HEK293T (cell line): ENCODE results near the gene GRHL1.

Source experiments
- CTCF ChIA-PET: fragments of 350-600 bp; formaldehyde crosslinking; extraction: SDS; loops from one replicate; lab custom pipeline; 2021; ENCODE audit warnings: antibody characterized with exemption, inconsistent platforms; lab: Yijun Ruan, JAX
- POLR2A ChIA-PET: fragments of 350-600 bp; formaldehyde crosslinking; extraction: SDS; loops from one replicate; lab custom pipeline; 2020; ENCODE audit warnings: antibody characterized with exemption, inconsistent platforms; lab: Yijun Ruan, JAX
- DNase-seq: peaks from one replicate; pipeline ENCODE4 v3.0.0; 2012; ENCODE audit warnings: mixed read lengths; ENCODE audit errors: extremely low spot score
- ARNT ChIP-seq: fragments of 450-650 bp; IDR thresholded peaks from 2 replicates; pipeline ENCODE4 v1.6.1; 2017; ENCODE audit warnings: mild to moderate bottlenecking
- BHLHE40 ChIP-seq: fragments of 450-650 bp; IDR thresholded peaks from 2 replicates; pipeline ENCODE4 v1.6.1; 2016; ENCODE audit warnings: mild to moderate bottlenecking, moderate library complexity, borderline replicate concordance
- CTBP1 ChIP-seq: fragments of 450-650 bp; IDR thresholded peaks from 2 replicates; pipeline ENCODE4 v1.6.1; 2016; ENCODE audit warnings: borderline replicate concordance
- ELF4 ChIP-seq: fragments of 450-650 bp; IDR thresholded peaks from 2 replicates; pipeline ENCODE4 v1.6.1; 2017; ENCODE audit warnings: antibody characterized with exemption
- FOXA1 ChIP-seq: fragments of 450-650 bp; IDR thresholded peaks from 2 replicates; pipeline ENCODE4 v1.6.1; 2016; ENCODE audit warnings: mild to moderate bottlenecking
- FOXK2 ChIP-seq: fragments of 450-650 bp; IDR thresholded peaks from 2 replicates; pipeline ENCODE4 v1.6.1; 2016; ENCODE audit warnings: mild to moderate bottlenecking
- FOXM1 ChIP-seq: fragments of 450-650 bp; IDR thresholded peaks from 2 replicates; pipeline ENCODE4 v1.6.1; 2017; ENCODE audit warnings: mild to moderate bottlenecking, borderline replicate concordance
- HDGF ChIP-seq: fragments of 450-650 bp; IDR thresholded peaks from 2 replicates; pipeline ENCODE4 v1.6.1; 2017; ENCODE audit warnings: antibody characterized with exemption, borderline replicate concordance
- L3MBTL2 ChIP-seq: fragments of 450-650 bp; conservative IDR thresholded peaks from 2 replicates; pipeline ENCODE4 v1.6.1; 2016; ENCODE audit warnings: mild to moderate bottlenecking
- LEF1 ChIP-seq: fragments of 450-650 bp; IDR thresholded peaks from 2 replicates; pipeline ENCODE4 v1.6.1; 2017; ENCODE audit warnings: mild to moderate bottlenecking, borderline replicate concordance
- NFRKB ChIP-seq: fragments of 450-650 bp; IDR thresholded peaks from 2 replicates; pipeline ENCODE4 v1.6.1; 2016; ENCODE audit warnings: mild to moderate bottlenecking, moderate library complexity
- SP1 ChIP-seq: fragments of 450-650 bp; IDR thresholded peaks from 2 replicates; pipeline ENCODE4 v1.6.1; 2017
- SUZ12 ChIP-seq: fragments of 450-650 bp; IDR thresholded peaks from 2 replicates; pipeline ENCODE4 v1.6.1; 2016; ENCODE audit warnings: mild to moderate bottlenecking
- TARDBP ChIP-seq: fragments of 450-650 bp; IDR thresholded peaks from 2 replicates; pipeline ENCODE4 v1.6.1; 2016
- ZNF384 ChIP-seq: fragments of 450-650 bp; IDR thresholded peaks from 2 replicates; pipeline ENCODE4 v1.6.1; 2016
- TF ChIP-seq, protein P1 (sequence below): fragments of 450-650 bp; IDR thresholded peaks from 2 replicates; pipeline ENCODE4 v1.6.1; 2016

Gene GRHL1

DNA sequence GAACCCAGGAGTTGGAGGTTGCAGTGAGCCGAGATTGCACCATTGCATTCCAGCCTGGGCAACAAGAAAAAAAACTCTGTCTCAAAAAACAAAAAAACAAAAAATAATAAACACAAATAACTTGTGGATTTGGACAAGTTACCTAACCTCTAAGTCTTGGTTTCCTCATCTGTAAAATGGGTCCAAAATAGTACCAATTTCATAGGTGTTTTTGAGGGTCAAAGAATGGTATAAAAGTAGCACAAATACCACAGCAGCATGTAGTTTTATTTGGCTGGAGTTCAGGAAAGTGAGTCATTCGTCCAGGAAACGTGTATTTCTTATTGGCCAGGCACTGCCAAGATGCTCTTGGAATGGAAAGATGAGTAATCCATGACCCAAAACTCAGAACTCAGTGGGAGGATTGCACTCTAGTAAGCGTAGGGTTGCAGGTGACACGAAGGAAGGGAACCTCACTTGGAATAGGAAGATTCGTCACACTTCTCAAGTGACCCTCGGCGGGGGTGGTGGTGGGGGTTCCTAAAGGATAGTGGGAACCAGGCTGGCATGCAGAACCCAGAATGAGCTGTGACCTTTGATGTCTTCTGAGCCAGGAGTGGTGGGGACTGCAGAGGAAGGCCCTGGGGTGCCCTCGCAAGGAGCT, 24.4 kb downstream of the GRHL1 start:
- no peak for DNase-seq
- ChIA-PET POLR2A (no interaction called here), CTCF (interaction anchor here (1.2 kb wide), 1 partner anchor 9 kb away, joined by 3 read pairs; no protein-coding TSS in a partner anchor)
- no peak for TF ChIP-seq CTBP1
- no peak for TF ChIP-seq SUZ12
- no peak for TF ChIP-seq LEF1
- no peak for TF ChIP-seq L3MBTL2
- TF ChIP-seq HDGF = no peak

DNA sequence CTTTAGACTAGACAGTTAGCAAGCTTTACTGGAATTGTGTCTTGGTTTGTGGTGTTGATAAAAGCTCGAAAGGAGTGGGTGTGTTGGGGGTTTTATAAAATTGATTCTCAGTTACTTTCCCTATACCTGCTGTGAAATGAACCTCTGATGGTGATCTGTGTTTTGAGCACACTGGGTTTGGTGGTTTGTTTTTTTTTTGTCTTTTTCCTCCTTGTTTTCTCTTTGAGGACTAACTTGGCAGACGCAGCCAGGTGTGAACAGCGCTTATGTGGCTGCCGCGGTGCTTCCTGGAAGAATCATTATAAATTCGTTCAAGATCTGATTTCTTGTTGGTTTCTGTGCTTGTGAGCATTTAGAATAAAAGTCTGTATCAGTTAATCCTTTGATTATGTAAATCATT, 28.5 kb downstream of the GRHL1 start:
- ChIA-PET CTCF (no interaction called here), POLR2A (no interaction called here)
- no peak for TF ChIP-seq SP1
- no peak for TF ChIP-seq BHLHE40
- no peak for TF ChIP-seq HDGF
- no peak for TF ChIP-seq NFRKB
- DNase-seq = no peak

DNA sequence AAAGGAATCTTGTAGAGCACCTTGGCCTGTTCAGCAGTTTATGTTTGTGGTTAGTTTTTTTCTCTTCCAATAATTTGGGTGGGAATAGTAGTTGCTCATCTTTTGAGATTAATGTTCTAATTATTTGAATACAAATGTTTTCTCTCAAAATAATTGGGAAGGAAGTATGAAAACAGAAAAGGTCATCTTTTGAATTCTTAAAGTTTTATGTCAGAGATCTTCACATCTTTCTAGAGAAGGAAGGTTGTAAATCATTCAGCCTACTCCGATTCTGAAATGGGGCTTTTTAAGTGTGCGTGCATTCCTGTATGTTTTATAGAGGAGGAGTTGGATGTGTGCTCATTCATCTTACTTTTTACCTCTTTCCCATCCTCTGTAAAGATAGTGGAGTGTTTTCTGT, 29.0 kb downstream of the GRHL1 start:
- no peak for TF ChIP-seq FOXA1
- no peak for TF ChIP-seq NFRKB
- TF ChIP-seq FOXM1 = no peak
- no peak for TF ChIP-seq L3MBTL2
- no peak for TF ChIP-seq SP1
- TF ChIP-seq, protein P1, sequence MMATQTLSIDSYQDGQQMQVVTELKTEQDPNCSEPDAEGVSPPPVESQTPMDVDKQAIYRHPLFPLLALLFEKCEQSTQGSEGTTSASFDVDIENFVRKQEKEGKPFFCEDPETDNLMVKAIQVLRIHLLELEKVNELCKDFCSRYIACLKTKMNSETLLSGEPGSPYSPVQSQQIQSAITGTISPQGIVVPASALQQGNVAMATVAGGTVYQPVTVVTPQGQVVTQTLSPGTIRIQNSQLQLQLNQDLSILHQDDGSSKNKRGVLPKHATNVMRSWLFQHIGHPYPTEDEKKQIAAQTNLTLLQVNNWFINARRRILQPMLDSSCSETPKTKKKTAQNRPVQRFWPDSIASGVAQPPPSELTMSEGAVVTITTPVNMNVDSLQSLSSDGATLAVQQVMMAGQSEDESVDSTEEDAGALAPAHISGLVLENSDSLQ = peak; percentile 56
- no peak for TF ChIP-seq LEF1
- ChIA-PET CTCF (no interaction called here), POLR2A (no interaction called here)
- no peak for DNase-seq

DNA sequence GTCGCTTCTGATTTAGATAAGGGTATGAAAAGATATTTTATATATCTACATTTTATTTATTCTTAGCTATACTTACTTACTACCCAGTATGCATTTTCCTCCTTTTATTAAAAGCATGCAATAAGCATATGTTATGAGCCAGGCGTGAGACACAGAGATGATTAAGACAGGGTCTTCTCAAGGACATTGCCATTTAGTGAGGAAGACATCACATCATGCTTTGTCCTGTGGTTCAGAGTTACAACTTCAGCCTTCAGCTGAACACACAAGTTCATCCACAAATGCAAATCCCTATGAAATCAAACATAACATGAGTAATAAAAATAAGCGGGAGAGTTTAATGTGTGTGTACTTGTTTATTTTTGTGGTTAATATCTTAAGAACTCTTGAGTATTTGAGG, 30.2 kb downstream of the GRHL1 start:
- TF ChIP-seq FOXA1 (no peak), NFRKB (no peak), SUZ12 (no peak), LEF1 (no peak)
- ChIA-PET CTCF (interaction anchor here (0.5 to 0.6 kb wide), 2 partner anchors 10 to 21 kb away, joined by 3 to 4 read pairs; no protein-coding TSS in a partner anchor), POLR2A (no interaction called here)

DNA sequence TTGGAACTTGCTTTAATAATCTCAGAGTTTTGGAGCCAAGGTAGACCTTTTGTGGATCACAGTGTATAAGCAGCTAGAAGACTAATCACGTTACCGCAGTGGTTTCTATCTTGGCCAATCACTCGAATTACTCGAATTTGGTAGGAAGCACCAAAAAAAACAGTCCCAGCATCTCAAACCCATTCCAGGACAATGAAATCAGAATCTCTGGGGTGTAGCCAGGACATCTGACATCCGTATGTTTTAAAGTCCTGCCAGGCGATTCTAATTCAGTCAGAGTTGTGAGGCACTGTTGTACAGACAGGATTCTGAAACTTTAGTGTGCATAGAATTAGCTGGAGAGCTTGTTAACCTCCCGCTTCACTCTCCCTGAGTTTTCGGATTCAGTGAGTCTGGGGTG, 30.8 kb downstream of the GRHL1 start:
- no peak for DNase-seq
- TF ChIP-seq ARNT (no peak), FOXK2 (no peak), FOXM1 (no peak), ZNF384 (no peak), SP1 (no peak), ELF4 (no peak), LEF1 (no peak), NFRKB (no peak)
- TF ChIP-seq, protein P1 = no peak
- POLR2A ChIA-PET = no interaction called here
- CTCF ChIA-PET = no interaction called here

More for the DNA sequence above, 30.2 kb downstream of the GRHL1 start:
- no peak for DNase-seq

DNA sequence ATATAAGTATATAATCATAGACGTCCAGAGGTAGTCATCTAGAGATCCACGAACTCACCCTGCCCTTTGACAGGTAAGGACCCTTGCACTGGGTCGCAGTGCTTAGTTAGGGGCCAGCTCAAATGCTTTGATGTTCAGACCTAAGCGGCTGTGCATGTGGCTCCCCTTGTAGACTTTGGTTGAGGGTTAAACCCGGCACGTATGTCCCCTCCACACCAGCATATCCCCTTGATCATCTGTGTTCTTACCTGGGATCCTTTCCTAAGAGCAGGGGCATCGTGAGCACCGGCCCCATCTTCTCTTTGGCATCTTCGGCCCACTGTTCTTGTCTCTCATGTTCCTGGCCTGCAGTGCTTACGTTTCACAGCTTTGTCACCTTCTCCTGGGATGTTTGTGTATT, 31.4 kb downstream of the GRHL1 start:
- no peak for DNase-seq
- TF ChIP-seq NFRKB (no peak), L3MBTL2 (no peak), TARDBP (no peak), ZNF384 (no peak), HDGF (no peak), FOXM1 (no peak), FOXA1 (no peak), SUZ12 (no peak)
- ChIA-PET CTCF (interaction anchor here (0.6 kb wide), 1 partner anchor 13 kb away, joined by 8 read pairs; no protein-coding TSS in a partner anchor), POLR2A (no interaction called here)

DNA sequence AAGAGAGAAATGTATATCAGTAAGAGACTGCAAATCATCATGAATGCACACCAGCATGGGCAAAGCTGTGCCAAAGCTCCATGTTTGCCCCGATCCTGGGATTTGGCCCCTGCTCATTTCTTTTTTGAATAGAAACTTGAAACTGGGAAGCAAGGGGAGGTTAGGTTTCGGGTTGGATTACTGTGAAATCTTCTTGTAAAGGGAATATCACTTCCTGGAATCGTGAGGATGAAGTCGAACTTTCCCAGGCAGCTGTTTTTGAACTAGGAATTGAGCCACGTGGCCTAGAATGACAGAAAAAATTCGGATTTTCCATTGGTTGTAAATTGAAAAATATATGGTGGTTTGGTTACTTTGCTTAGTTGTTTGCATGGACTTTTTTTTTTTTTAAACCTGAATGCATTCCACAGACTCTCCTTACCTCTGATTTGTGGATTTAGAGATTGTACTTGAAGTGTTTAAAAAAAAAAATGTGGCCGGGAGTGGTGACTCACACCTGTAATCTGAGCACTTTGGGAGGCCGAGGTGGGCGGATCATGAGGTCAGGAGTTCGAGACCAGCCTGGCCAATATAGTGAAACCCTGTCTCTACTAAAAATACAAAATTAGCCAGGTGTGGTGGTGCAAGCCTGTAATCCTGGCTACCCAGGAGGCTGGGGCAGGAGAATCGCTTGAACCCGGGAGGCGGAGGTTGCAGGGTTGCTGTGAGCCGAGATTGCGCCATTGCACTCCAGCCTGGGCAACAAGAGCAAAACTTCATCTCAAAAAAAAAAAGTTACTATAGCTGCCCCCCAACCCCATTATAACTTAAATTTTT, 32.1 kb downstream of the GRHL1 start:
- ChIA-PET CTCF (interaction anchor here (0.6 to 1.8 kb wide), 25 partner anchors 9 to 184 kb away, joined by 3 to 13 read pairs (median 5); partner anchors contain the start of gene KLF11), POLR2A (no interaction called here)
- no peak for DNase-seq
- no peak for TF ChIP-seq HDGF
- TF ChIP-seq ELF4 = no peak
- TF ChIP-seq SP1 = no peak
- TF ChIP-seq NFRKB = no peak
- TF ChIP-seq TARDBP = no peak
- no peak for TF ChIP-seq SUZ12
- no peak for TF ChIP-seq CTBP1
- TF ChIP-seq, protein P1 = no peak
- no peak for TF ChIP-seq FOXK2
